Nephron (organoid): ENCODE data around the gene ACACB.

ENCODE experiments used
- H3K27ac Mint-ChIP-seq, 3 experiments: 2 replicates each; pipeline ENCODE4 v1.8.0; 2020; ENCODE audit warnings: mixed read lengths in 3 of 3, mild to moderate bottlenecking in 2 of 3, moderate library complexity in 1 of 3
- H3K27me3 Mint-ChIP-seq: 2 replicates; pipeline ENCODE4 v1.8.0; 2021; ENCODE audit warnings: low read depth, mild to moderate bottlenecking, moderate library complexity, mixed read lengths
- H3K36me3 Mint-ChIP-seq: 2 replicates; pipeline ENCODE4 v1.8.0; 2020; ENCODE audit warnings: low read depth, mixed read lengths
- H3K4me1 Mint-ChIP-seq: 2 replicates; pipeline ENCODE4 v1.8.0; 2020; ENCODE audit warnings: mixed read lengths
- H3K4me3 Mint-ChIP-seq, 3 experiments: 2 replicates each; pipeline ENCODE4 v1.8.0; 2020; ENCODE audit warnings: mild to moderate bottlenecking in 3 of 3, mixed read lengths in 3 of 3, moderate library complexity in 2 of 3
- H3K9me3 Mint-ChIP-seq: 2 replicates; pipeline ENCODE4 v1.8.0; 2020; ENCODE audit warnings: mixed read lengths
- TF ChIP-seq, protein P1 (sequence below), 3 experiments: fragments of 200-600 bp; sonication (generic); IDR thresholded peaks; one replicate each; pipeline ENCODE4 v1.5.0; 2021; ENCODE audit warnings: antibody characterized with exemption in 3 of 3; ENCODE audit not compliant: unreplicated experiment in 3 of 3

Gene ACACB

DNA sequence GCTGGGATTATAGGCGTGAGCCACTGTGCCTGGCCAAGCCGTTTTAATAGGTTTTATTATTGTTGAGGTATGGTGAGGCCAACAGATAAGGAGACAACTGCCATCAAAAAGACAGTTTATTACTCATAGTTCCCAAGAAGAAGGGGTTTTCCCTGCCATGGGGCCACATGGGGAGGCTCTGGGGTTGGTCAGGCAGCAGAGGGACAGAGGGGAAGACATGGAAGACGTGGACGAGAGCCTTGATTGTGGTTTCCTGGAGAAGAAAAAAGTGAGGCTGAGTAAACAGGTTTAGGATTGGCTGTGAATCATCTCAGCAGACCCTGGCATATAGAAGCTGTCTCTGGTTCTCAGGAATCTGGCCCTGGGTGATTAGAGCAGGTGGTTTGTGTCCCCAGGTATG lies 122.8 kb downstream of the ACACB start:
- H3K9me3 Mint-ChIP-seq: no peaks in the 10 kb centered on the region
- H3K4me1 Mint-ChIP-seq: no peaks in the 10 kb centered on the region
- H3K27ac Mint-ChIP-seq: no peak overlapping the region
- H3K4me3 Mint-ChIP-seq: no peak overlapping the region
- TF ChIP-seq, protein P1, sequence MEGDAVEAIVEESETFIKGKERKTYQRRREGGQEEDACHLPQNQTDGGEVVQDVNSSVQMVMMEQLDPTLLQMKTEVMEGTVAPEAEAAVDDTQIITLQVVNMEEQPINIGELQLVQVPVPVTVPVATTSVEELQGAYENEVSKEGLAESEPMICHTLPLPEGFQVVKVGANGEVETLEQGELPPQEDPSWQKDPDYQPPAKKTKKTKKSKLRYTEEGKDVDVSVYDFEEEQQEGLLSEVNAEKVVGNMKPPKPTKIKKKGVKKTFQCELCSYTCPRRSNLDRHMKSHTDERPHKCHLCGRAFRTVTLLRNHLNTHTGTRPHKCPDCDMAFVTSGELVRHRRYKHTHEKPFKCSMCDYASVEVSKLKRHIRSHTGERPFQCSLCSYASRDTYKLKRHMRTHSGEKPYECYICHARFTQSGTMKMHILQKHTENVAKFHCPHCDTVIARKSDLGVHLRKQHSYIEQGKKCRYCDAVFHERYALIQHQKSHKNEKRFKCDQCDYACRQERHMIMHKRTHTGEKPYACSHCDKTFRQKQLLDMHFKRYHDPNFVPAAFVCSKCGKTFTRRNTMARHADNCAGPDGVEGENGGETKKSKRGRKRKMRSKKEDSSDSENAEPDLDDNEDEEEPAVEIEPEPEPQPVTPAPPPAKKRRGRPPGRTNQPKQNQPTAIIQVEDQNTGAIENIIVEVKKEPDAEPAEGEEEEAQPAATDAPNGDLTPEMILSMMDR (IDR thresholded peaks at IDR 0.05; ENCODE audit: unreplicated experiment in 3 of 3): no peak
- peaks cover 42% of the 10 kb centered on the region for H3K36me3 Mint-ChIP-seq
- H3K27me3 Mint-ChIP-seq: no peaks in the 10 kb centered on the region

DNA sequence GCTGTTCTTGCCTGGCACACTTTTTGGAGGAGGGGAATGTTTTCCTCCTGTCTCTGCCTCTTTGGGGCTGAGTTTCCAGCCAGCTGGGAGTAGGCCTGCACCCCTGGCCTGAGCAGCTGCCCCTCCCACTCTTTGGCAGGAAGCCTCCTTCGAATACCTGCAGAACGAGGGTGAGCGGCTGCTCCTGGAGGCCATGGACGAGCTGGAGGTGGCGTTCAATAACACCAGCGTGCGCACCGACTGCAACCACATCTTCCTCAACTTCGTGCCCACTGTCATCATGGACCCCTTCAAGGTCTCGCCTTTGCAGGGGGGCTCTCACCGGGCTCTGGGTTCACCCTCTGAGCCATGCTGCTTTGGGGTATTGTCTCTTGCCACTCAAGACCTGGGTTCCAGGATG lies 123.3 kb downstream of the ACACB start:
- Mint-ChIP-seq H3K27ac (no peak overlapping the region), H3K4me3 (no peak overlapping the region), H3K4me1 (no peaks in the 10 kb centered on the region), H3K27me3 (no peaks in the 10 kb centered on the region), H3K36me3 (peaks cover 44% of the 10 kb centered on the region), H3K9me3 (no peaks in the 10 kb centered on the region)
- TF ChIP-seq, protein P1 (IDR thresholded peaks at IDR 0.05; ENCODE audit: unreplicated experiment in 3 of 3): no peak

DNA sequence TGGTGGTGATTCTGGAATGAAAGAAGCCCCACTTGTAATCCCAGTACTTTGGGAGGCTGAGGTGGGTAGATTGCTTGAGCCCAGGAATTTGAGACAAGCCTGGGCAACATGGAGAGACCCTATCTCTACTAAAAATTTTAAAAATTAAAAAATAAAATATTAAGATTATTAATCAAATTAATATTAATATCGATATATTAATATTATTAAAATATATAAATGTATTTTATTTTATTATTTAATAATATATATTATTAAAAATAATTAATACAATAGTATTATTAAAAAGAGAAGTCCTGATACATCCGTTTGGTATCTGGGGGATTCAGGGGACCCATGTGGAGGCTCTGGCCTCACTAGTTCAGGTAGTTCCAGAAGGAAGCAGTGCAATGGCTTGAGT lies 124.0 kb downstream of the ACACB start:
- H3K4me3 Mint-ChIP-seq: no peak overlapping the region
- TF ChIP-seq, protein P1 (IDR thresholded peaks at IDR 0.05; ENCODE audit: unreplicated experiment in 3 of 3): no peak
- no peaks in the 10 kb centered on the region for H3K9me3 Mint-ChIP-seq
- no peak overlapping the region for H3K27ac Mint-ChIP-seq
- no peaks in the 10 kb centered on the region for H3K4me1 Mint-ChIP-seq
- no peaks in the 10 kb centered on the region for H3K27me3 Mint-ChIP-seq
- H3K36me3 Mint-ChIP-seq: peaks cover 39% of the 10 kb centered on the region

DNA sequence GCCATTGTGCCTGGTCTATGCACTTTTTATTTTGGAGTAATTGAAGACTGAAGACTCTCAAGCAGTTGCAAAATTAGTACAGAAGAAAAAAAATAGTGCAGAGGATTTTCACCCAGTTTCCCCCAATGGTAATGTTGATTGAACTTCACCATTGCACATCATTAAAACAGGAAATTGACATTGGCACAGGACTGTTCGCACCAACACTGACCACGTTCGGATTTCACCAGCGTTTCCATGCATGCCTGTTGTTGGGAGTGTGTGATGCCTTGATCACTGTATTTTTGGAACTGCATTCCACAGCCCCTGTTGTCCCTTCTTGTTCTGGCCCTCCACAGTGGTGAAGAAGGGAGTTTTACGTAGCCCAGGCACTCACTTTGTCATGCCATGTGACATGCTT lies 125.5 kb downstream of the ACACB start:
- TF ChIP-seq, protein P1 (IDR thresholded peaks at IDR 0.05; ENCODE audit: unreplicated experiment in 3 of 3): no peak
- Mint-ChIP-seq H3K27me3 (no peaks in the 10 kb centered on the region), H3K4me1 (no peaks in the 10 kb centered on the region), H3K4me3 (no peak overlapping the region), H3K36me3 (peaks cover 40% of the 10 kb centered on the region), H3K27ac (no peak overlapping the region), H3K9me3 (no peaks in the 10 kb centered on the region)

DNA sequence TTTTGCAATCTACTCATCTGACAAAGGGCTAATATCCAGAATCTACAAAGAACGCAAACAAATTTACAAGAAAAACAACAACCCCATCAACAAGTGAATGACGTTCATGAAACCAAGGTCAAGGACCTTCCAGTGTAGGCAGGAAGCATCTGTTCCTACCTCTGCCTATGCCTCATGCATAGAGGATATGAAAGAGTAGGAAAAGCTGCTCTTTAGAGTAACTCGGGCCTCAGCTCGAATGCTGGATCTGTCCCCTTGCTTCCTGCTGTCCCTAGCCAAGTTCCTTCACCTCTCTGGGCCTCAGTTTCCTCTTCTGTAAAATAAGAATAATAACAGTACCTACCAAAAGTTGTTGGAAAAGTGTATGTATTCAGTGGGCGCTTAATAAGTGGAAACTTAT lies 127.7 kb downstream of the ACACB start:
- no peaks in the 10 kb centered on the region for H3K27me3 Mint-ChIP-seq
- TF ChIP-seq, protein P1 (IDR thresholded peaks at IDR 0.05; ENCODE audit: unreplicated experiment in 3 of 3): no peak
- H3K27ac Mint-ChIP-seq: no peak overlapping the region
- no peaks in the 10 kb centered on the region for H3K9me3 Mint-ChIP-seq
- H3K4me3 Mint-ChIP-seq: no peak overlapping the region
- H3K4me1 Mint-ChIP-seq: no peaks in the 10 kb centered on the region
- peaks cover 42% of the 10 kb centered on the region for H3K36me3 Mint-ChIP-seq

DNA sequence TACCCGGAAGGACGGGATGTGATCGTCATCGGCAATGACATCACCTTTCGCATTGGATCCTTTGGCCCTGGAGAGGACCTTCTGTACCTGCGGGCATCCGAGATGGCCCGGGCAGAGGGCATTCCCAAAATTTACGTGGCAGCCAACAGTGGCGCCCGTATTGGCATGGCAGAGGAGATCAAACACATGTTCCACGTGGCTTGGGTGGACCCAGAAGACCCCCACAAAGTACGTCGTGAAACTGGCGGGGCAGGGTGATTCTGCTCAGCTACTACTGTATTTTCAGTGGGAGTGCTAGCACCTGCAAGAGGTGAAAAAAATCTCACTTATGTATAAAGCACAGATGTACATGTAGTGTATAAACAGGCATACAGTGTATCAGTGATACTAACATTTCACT lies 129.8 kb downstream of the ACACB start:
- Mint-ChIP-seq H3K9me3 (no peaks in the 10 kb centered on the region), H3K27ac (no peak overlapping the region), H3K4me3 (no peak overlapping the region), H3K36me3 (peaks cover 44% of the 10 kb centered on the region), H3K4me1 (peaks cover 10% of the 10 kb centered on the region), H3K27me3 (no peaks in the 10 kb centered on the region)
- TF ChIP-seq, protein P1 (IDR thresholded peaks at IDR 0.05; ENCODE audit: unreplicated experiment in 3 of 3): no peak
